Measurements from ENCODE around the gene HOXD4.

The HOXD4 gene

DNA sequence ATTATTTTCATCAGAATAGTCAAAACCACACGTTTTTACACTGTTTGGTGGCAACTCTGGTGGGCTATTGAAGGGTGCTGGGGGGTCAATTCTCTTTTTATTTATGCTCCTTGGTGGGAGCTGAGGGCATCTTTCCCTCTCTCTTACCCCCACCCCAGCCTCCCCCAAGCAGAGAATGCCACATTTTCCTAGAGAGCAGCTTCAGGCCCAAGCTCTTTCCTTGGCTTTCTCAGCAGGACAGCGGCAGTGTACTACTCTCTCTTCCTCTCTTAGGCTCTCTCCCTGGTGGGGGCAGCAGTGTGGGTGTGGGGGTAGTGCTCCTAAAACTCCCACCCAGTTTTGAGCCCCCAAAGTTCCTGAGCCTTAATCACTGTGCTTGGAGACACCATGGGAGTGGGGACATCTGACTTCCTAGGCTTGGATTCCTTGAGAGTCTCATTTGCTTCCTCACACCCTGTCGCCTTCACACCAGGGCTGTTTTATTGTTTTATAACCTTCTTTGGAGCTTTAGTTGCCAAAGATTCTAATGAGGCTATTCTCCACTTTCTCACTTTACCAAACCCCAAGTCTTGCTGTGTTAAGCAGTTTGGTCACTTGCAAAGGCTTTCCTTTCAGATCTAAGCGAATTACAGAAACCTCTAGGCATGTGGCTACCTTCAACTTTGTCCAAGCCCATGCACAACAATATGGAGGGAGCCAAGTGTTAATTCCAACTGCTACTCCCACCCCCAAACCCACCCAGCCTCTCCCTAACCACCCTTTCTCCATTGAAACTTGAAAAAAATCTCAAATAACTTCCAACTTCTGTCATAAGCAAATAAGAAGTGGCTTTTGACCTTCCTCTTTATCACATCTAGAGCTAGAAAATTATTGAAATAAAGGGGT lies 6.0 kb upstream of the HOXD4 start:
- DNase-seq = no peak

DNA sequence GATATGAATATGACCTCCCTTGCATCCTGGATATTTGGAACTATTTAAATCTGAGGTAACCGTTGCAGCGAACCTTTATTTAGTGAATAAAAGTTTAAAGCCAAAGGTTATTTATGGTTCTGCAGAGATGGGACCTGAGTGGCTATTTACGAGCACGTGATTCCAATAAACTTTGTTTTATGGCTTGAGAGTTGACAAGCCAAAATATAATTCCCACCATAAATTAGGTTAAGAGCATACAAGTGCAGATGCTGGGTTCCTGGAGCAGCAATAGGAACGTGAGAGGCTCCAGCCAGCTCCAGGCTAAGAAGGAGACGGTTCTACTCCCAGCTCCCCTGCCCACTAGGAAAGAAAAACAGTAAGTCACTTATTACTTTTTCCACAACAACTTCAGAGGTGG lies 5.2 kb upstream of the HOXD4 start:
- DNase-seq = no peak

DNA sequence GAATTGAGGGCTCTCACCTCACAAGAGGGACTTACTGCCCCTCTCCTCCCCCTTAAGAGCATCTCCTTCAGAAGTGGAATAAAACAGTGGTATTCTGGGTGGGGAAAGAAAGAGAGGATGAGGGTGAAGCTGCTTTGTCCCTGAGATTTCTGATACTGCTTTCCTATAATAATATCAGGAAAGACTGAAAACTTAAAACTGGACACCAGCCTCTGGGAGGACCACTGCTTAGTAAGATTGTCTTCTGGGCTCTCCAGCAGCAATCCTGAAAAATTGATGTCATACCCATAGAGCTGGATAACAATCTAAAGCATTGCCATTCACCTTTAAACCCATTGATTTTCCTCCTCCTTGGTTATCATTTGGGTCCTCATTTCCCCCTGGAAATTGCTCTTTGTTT lies 4.7 kb upstream of the HOXD4 start:
- no peak for DNase-seq

DNA sequence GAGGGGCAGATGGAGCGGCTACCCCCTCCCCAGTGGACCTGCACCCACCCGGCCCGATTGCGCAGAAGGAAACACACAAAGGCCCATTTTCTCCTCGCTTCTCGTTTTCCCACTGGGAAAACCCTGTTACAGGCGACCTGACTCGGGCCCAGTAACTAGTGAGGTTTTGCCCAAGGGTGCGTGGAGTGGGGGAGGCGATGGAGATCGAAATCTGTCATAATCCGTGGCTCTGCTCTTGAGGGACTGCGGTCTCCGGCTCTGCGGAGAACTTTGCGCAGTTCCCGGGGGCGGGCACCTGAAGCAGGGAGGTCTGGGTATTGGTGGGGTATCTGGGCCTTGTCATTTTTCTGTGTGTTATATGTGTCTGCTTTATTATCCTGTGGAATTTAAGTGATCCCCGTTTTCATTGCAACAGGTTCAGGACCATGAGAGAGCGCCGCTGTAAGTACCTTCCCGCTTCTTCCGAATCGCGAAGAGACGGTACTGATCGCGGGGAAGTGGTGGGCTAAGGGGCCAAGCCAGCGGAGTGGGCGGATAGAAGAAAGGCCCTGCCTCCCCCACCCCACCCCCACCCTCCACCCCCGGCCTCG lies 4.0 kb upstream of the HOXD4 start:
- DNase-seq = no peak

DNA sequence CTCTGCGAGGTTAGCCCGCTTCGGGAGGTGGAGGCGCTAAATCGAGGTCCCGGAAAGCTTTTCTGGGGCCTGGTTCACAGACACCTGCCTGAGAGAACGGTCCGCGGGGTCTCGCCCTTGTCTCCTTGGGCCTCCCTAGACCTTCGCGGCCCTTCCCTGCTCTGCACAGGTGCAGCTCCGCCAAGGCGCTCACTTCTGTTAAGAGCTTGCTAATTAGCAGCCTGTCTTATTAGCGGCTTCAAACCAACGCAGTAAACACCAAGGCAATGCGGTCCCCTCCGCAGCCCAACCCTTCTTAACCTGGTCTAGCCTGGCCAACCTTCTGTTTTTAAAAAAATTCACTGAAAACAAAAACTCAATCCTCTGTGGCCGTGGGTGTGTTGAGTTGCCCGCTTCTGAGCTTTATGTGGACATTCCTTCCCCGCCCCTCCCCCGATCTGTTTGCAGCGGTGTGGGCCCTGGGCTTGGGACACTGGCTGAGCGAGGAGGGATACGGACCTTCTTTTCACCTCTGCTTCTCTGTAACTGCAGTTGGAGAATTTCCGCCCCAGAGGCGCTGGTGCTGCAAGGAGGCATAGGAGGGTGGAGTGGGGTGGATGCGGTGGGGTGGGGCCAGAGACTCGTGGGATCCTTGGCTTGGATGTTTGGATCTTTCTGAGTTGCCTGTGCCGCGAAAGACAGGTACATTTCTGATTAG lies 3.4 kb upstream of the HOXD4 start:
- DNase-seq = no peak

DNA sequence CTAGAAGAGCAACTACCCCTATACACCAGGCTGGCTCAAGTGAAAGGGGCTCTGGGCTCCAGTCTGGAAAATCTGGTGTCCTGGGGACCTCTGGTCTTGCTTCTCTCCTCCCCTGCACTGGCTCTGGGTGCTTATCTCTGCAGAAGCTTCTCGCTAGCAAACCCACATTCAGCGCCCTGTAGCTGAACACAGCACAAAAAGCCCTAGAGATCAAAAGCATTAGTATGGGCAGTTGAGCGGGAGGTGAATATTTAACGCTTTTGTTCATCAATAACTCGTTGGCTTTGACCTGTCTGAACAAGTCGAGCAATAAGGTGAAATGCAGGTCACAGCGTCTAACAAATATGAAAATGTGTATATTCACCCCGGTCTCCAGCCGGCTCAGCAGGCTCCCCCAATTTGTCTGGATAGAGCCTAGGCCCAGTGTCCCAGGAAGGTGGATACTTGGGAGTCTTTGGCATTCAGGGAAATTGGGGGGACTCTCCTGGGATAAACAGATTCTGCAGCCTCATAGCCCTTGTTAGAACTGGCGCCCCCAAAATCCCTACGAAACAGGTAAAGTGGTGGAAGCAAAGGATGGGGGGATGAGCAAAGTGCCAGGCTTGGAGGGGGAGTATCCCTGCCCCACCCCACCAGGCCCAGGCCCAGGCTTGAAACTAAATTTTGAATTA lies 2.5 kb upstream of the HOXD4 start:
- DNase-seq = no peak

DNA sequence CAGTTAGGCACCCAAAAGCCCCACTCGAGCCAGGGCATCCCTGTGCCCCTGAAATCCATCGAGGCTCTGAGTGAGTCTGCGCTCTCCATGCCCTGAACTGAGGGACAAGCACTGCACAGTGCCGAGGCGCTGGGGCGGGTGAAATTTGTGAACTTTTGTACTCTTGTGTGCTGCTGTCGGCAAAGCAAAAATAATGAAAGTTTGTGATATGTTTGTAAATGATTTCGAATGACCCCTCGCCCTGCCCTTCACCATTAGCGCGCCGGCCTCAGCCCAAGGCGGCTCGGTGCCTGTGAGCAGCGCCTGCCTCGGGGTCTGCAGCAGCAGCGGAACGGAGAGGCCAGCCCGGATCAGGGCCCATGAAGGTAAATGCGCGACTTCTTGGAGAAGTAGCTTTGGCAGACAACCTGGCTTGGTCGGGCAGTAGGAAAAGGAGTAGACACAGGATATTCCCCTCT lies 1.8 kb upstream of the HOXD4 start:
- DNase-seq = no peak

DNA sequence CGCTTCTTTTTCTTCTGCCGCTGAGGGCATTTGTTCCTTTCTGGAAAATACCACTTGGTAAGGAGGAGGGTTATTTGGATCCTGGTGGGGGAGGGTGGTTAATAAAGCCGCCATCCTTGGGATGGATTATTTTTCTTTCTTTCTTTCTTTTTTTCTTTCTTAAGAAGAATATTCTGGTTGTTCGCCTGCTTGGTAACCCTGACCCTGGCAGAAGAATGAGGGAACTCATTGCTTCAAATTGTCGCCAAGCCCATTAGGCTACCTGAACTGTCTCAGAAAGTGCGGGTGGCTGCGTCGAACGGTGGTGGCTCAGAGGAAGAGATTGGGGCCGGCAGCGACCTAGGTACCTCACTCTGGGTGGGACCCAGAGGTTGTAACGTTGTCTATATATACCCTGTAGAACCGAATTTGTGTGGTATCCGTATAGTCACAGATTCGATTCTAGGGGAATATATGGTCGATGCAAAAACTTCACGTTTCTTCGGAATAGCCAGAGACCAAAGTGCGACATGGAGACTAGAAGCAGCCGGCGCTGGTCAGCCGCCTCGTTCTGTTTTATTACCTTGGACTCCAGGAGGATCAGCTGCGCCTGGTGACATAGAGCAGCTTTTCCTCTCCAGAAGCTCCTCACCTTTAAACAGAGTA lies 1.3 kb upstream of the HOXD4 start:
- no peak for DNase-seq

DNA sequence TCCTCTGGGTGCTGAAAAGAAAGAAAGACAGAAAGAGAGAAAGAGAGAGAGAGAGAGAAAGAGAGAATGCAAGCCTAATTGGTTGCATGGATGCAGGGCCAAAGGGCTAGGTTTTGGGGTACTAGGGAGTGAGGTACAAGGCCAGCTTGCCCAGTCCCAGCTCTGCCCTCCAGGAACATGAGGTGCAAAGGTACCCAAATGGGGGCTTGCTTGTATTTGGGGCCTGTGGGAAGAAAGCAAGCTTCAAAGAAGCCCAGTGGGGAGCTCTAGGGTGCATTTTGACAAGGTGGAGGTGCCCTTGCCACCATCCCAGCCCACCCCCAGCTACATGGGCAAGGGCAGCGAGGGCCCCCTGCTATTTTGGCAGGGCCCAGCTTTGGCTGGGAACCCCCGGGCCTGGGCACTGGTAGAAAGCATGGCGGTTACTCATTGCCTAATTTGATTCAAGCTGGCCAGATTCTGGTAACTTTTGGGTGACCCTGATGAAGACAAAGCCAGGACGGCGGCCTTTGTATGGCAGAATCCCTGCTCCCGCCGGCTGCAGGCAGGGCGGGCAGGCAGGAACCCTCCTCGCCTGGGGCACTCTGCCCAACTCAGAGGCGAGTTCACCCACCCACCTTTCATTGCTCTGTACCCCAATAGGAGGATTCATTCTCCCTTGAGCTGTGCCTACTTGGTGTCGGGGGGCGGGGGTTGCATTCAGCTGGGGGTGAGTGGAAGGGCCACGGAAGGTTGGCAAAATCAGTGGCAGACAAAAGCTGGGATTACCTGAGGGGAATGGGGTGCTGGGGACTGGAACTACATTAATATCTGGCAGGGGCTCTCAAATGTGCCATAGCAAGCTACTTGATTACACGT lies 537 bp upstream of the HOXD4 start:
- DNase-seq = no peak

DNA sequence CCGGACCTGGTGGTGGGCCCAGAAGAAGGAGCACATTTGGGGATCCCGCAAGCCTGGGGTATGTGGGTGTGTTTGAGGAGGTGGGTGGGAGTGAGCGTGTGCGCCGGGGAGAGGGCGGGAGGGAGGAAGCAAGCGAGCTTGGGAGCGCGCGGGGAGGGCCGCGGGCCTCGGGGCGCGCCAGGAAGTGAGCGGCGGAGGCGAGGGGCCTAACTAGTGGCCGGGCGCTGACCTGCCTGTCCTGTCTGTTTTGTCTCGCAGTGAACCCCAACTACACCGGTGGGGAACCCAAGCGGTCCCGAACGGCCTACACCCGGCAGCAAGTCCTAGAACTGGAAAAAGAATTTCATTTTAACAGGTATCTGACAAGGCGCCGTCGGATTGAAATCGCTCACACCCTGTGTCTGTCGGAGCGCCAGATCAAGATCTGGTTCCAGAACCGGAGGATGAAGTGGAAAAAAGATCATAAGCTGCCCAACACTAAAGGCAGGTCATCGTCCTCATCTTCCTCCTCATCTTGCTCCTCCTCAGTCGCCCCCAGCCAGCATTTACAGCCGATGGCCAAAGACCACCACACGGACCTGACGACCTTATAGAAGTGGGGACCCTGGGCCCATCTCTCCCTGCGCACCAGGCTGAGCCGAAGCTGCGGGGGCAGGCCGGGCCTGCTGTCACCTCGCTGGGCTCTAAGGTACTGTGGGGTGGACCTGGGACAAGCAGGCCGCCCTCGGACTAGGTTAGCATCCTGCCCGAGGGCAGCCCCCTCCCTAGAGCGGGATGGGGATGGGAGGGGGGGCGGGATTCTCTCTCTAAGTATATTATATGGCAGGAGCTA lies 1.2 kb downstream of the HOXD4 start:
- no peak for DNase-seq

DNA sequence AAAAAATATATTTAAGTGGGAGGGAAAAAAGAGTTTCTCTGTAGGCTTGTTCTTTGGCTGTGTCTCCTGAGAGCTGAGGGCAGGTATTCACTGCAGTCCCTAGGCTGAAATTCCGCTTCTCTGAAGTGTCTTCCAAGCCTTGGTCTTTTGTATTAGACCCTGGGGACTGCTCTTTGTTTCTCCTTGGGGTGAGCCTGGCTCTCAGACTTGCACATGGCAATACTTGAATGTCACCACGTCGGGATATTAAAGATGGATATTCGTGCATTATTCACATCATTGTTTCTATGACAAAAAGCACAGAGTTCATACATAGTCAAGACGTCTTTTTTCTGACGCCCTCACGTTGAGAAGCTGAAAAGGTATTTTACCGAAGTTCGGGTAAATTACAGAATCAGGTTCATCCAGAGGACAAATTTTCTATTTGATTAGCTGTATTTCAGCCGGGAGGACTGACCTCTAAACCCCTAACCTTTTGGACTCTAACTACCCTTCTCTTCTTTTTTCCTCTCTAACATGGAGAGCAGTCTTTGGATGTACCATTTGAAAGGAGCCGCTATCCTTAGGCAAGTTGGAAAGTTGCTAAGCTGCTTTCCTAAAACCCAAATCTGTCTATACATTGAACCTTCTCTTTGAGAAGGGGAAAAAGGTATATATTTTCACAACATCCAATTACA lies 3.4 kb downstream of the HOXD4 start:
- DNase-seq = no peak

DNA sequence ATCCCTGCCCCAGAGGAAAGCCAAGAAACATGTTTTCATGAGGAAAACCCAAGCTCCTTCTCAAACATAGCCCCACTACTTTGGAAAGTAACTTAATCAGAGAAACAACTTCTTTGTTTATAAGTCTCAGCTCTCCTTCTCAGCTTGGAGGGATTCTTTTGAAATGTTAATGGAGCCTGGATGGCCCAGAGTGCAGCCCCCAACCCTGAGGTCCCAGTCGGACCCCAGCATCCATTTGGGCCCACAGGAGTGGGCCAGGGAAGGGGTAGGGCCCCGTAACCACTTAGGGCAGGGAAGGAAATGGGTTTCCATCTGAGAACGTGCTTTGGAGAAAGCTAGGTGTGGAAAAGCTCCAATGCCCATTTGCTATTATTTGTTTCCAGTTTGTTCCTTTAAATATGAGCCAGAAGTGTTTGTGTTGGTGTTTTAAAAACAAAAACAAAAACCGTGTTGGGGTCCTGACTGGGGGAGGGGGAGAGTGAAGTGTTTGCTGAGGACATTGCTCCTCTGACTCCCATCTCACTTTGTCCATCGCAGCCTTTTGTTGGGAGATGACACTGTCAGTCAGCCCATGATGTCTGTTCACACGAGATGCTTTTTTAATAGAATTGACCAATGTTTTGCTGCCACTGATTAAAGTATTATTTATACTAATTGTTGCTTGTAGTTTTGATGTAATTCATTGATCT lies 4.2 kb downstream of the HOXD4 start:
- DNase-seq = no peak

DNA sequence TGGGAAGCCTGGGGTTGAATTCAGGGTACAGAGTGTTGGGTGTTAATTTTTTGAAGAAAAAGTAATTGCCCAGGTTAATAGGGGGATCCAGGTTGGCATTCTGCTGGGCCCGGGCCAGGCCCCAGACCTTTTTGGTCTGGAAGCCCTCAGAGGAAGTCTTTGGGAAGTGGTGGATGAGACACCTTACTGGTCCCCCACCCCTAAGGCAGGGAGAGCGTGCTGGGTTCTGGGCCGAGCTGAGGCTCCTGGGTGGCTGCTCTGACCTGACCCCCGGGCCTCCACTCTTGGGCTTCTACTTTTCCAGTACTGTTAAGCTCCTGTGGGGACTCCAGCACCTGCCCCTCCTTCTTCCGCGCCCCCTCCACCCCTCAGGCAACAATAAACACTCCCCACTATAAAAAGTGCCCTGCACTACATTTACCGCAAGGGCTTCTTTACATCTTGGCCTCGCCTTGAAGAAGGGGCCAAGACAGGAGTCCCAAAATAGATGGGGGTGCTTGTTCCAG lies 5.0 kb downstream of the HOXD4 start:
- DNase-seq = no peak

DNA sequence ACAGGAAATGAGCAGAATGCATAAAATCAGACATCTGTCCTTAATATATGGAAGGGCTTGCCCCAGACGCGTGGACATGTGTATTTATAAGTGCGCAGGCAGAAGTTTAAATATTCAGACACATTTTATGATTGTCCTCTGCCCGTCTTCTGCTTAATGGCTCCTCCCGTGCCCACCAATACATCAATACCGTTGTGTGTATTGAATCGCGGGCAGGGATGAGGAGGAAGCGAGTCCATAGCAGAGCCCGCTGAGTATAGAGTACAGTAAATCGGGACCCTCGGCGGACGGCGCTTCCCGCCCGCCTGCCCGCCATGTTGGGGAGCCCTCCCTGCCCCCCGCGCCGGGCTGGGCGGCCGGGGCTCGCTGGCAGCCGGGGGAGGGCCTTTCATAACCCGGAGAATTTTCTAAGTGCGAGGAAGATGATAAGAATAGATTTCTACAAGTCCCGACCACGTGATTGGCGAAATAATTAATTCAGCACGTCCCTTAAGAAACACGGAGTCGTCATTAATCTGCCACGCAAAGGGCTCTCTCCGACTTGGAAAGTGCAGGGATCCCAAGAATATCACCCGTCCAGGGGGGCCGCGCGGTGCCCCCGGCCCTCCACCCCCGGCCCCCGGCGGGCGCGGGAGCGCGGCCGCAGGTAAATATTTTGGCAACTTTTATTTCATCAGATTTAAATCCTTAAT lies 5.6 kb downstream of the HOXD4 start, which contains the start of gene HOXD3:
Gene HOXD3 (plus strand): TSS at position 501 of the 692 bp plus-strand sequence. CDS start 11,808 bp downstream, outside the sequence.
- DNase-seq = no peak

DNA sequence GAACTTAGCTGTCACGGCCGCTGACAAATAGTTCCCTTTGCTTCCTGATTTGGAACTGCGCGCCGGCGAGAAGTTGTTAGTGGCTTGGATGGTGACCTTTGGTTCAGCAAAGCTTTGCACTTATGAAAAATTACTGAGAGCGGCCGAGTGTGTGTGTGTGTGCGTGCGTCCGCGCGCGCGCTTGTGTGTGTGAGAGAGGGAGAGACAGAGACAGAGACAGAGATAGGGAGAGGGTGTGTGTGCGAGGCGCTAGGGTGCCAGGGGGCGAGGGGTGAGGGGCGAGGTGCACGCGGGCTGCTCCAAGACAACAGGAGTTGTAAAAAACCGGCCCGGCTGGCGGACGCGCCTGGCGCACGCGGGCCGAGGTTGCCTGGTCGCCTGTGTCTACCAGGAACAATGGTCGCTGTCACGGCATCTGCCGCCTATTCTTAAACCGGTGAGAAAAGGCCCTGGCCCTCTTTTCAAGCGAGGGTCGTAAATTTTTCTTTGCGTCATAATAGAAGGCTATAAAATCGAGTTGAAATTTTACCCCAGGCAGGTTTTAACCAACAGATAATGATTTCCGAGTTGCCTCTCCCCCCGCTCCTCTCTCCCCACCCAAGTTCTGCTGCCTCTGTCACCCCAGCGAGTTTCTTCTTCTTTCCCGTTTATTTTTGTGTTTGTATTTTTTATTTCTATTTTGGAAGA lies 6.3 kb downstream of the HOXD4 start:
- DNase-seq = no peak

DNA sequence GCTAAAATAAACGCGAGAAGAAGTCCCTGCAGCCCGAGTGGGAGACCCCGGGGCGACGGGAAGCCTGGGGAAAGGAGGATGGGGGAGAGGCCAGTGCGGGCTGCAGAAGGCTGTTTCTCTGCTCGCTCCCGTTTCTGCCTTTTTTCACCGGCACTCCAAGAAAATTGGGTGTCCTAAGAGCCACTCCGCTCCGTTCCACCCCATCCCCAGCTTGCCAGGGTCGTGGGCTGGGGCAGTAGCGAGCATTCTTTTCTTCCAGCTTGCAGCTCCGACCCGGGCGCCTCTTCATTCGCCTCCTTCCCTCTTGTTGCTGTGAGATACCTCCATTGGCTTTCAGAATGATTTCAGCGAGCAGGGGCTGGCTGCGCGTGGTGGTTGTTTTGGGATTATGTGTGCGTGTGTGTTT lies 6.8 kb downstream of the HOXD4 start:
- no peak for DNase-seq

DNA sequence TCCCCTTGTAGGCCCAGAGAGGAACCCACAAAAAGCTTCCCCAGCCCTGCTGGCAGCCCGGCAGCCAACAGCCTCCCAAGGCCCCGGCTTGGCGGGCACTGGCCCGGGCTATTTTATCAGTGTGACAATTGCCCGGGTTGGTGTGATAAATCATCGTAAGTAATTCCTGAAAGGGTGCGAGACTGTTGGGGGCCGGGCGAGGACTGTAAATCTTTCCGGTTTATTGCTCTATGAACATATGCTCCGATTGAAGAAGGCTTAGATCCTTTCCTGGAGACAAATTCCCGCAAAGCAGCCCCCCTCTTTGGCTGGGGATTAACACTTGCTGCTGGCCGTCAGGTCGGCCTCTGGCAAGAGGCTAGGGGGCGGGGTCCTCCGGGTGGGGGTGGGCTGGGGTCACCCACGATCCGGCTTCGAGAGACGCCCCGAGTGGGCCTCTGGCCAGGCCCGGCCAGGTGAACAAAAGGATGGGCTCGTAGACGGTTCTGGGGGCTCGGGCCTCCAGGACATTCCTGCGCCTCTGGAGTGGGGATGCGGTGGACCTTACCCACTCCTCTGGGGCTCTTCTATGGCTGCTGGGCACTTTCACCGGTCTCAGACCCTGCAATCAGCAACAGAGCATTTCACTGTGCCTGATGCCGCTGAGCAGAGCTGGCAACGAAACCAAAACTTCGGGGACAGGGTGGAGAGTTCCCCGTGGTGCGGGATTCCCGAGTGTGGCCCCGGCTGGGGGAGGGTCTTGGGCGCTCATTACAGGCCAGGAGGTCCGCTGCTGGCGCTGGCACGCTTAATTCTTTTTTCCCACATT lies 7.7 kb downstream of the HOXD4 start:
- no peak for DNase-seq

All from NCI-H226 (cell line).